A673 (cell line): Measurements from ENCODE around the gene FNDC10. TPM values are rescaled to one million over a fixed set of nuclear protein-coding genes. Genes with fewer than 3 reads are reported as not detected.

Experiments used
- BruUV-seq: library from RNA; stranded (reverse); fragments of 400-500 nt; replicated peaks from 2 replicates; lab custom pipeline; 2021; lab: Mats Ljungman, UMichigan
- CTCF ChIA-PET: fragments of 300-600 bp; sonication (Branson Sonifier 250); formaldehyde crosslinking; loops from one replicate; lab custom pipeline; 2022; ENCODE audit warnings: antibody characterized with exemption; lab: Charles Lee
- POLR2A ChIA-PET: fragments of 300-600 bp; sonication (Branson Sonifier 250); formaldehyde crosslinking; loops from one replicate; lab custom pipeline; 2022; ENCODE audit warnings: antibody characterized with exemption; ENCODE audit not compliant: low non-redundant PET; lab: Charles Lee
- DNase-seq: peaks from one replicate; pipeline ENCODE4 v3.0.0-alpha.2; 2015; ENCODE audit warnings: low spot score
- H3K27ac ChIP-seq: fragments of 200-600 bp; sonication (generic); 2 replicates; pipeline ENCODE4 v1.5.1; 2016; ENCODE audit warnings: mixed run types, low read depth, mild to moderate bottlenecking, mixed read lengths, antibody characterized with exemption, low read length; ENCODE audit not compliant: poor library complexity, severe bottlenecking
- H3K27me3 ChIP-seq: fragments of 200-600 bp; sonication (generic); replicated peaks from 2 replicates; pipeline ENCODE4 v1.6.1; 2017; ENCODE audit warnings: mixed run types, low read depth, mild to moderate bottlenecking, mixed read lengths, antibody characterized with exemption, low read length; ENCODE audit not compliant: insufficient read depth, poor library complexity
- H3K36me3 ChIP-seq: fragments of 200-600 bp; sonication (generic); 2 replicates; pipeline ENCODE4 v1.6.1; 2016; ENCODE audit warnings: mixed run types, mild to moderate bottlenecking, mixed read lengths, antibody characterized with exemption, low read length; ENCODE audit not compliant: insufficient read depth, poor library complexity, severe bottlenecking
- H3K4me1 ChIP-seq: fragments of 200-600 bp; sonication (generic); 2 replicates; pipeline ENCODE4 v1.6.1; 2017; ENCODE audit warnings: mixed run types, mild to moderate bottlenecking, mixed read lengths, antibody characterized with exemption, low read length; ENCODE audit not compliant: insufficient read depth, poor library complexity, severe bottlenecking
- H3K4me3 ChIP-seq: fragments of 200-600 bp; sonication (generic); 2 replicates; pipeline ENCODE4 v1.5.1; 2016; ENCODE audit warnings: low read depth, mixed run types, mild to moderate bottlenecking, mixed read lengths, low read length; ENCODE audit not compliant: poor library complexity, severe bottlenecking
- H3K9me3 ChIP-seq: fragments of 200-600 bp; sonication (generic); 2 replicates; pipeline ENCODE4 v1.6.1; 2016; ENCODE audit warnings: mixed run types, low read depth, mild to moderate bottlenecking, mixed read lengths, antibody characterized with exemption, low read length; ENCODE audit not compliant: poor library complexity, severe bottlenecking
- CTCF ChIP-seq: fragments of 300-800, 200-600 bp; sonication (generic); conservative IDR thresholded peaks from 2 replicates; pipeline ENCODE4 v1.5.1; 2017; ENCODE audit warnings: low read depth, mild to moderate bottlenecking, antibody characterized with exemption, low read length, moderate library complexity, mixed read lengths
- EZH2 ChIP-seq: fragments of 200-600 bp; sonication (generic); IDR thresholded peaks from 2 replicates; pipeline ENCODE4 v1.6.1; 2017; ENCODE audit warnings: borderline replicate concordance, low read depth, mild to moderate bottlenecking, mixed read lengths, antibody characterized with exemption, low read length; ENCODE audit not compliant: poor library complexity, severe bottlenecking
- intact Hi-C: fragments of 100-400 bp; cut with micrococcal nuclease; formaldehyde crosslinking; loops from one replicate; pipeline ENCODE4 v1.10.0; 2022; ENCODE audit not compliant: unreplicated experiment
- total RNA-seq: library from RNA; stranded (reverse); gene quantifications from 2 replicates; pipeline ENCODE4 v1.2.3, GENCODE V29; 2021

FNDC10 gene
- total RNA-seq, 1 experiment from 2014 or later = 1.7 TPM

- H3K36me3 ChIP-seq = no peaks in the 10 kb centered on the region
- CTCF ChIA-PET = no interaction called here
- no peaks in the 10 kb centered on the region for H3K27me3 ChIP-seq
- peak; percentile 45 for DNase-seq
- no peaks in the 10 kb centered on the region for H3K9me3 ChIP-seq
- H3K4me3 ChIP-seq = no peak overlapping the region
- intact Hi-C loops = no loop called here
- H3K4me1 ChIP-seq = no peaks in the 10 kb centered on the region
- BruUV-seq = no TSS peak
- H3K27ac ChIP-seq = no peak overlapping the region
- TF ChIP-seq CTCF (no peak), EZH2 (no peak)
- POLR2A ChIA-PET = no interaction called here
Measured at GRCh38 chr1:1605034-1605591, 5.2 kb upstream of the FNDC10 start.

GRCh38 chr1:1604374-1605033, 4.6 kb upstream of the FNDC10 start:
- POLR2A ChIA-PET = no interaction called here
- TF ChIP-seq EZH2 = no peak
- no peak for TF ChIP-seq CTCF
- Histone ChIP-seq H3K36me3 (no peaks in the 10 kb centered on the region), H3K27me3 (no peaks in the 10 kb centered on the region), H3K9me3 (no peaks in the 10 kb centered on the region), H3K27ac (no peak overlapping the region), H3K4me3 (no peak overlapping the region), H3K4me1 (no peaks in the 10 kb centered on the region)
- BruUV-seq = no TSS peak
- no peak for DNase-seq
- intact Hi-C loops = no loop called here
- CTCF ChIA-PET = no interaction called here

GRCh38 chr1:1603671-1604373, 3.9 kb upstream of the FNDC10 start:
- intact Hi-C loops = no loop called here
- Histone ChIP-seq H3K4me1 (no peaks in the 10 kb centered on the region), H3K4me3 (no peak overlapping the region), H3K27me3 (no peaks in the 10 kb centered on the region), H3K9me3 (no peaks in the 10 kb centered on the region), H3K36me3 (no peaks in the 10 kb centered on the region), H3K27ac (no peak overlapping the region)
- no peak for TF ChIP-seq EZH2
- TF ChIP-seq CTCF = no peak
- ChIA-PET CTCF (no interaction called here), POLR2A (no interaction called here)
- BruUV-seq = no TSS peak
- DNase-seq = no peak
